Measurements from ENCODE around the gene SETD5.

DNA sequence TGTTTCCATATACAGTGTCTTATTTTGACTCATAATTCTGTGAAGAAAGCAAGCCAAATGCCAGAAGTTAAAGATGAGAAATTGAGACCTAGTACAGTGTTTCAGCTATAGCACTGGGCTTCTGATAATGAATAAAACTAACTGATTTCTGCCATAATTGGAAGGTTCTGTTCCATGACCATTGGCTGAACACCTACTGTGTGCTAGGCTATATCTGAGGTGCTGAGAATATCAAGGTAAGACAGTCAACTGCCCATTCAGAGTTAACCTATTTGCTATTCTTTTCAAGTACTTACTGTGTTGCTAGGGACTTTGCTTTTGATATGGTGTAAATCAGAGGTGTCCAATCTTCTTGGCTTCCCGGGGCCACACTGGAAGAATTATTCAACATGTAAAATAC lies 82.8 kb downstream of the SETD5 start:
- TF ChIP-seq, protein P1, sequence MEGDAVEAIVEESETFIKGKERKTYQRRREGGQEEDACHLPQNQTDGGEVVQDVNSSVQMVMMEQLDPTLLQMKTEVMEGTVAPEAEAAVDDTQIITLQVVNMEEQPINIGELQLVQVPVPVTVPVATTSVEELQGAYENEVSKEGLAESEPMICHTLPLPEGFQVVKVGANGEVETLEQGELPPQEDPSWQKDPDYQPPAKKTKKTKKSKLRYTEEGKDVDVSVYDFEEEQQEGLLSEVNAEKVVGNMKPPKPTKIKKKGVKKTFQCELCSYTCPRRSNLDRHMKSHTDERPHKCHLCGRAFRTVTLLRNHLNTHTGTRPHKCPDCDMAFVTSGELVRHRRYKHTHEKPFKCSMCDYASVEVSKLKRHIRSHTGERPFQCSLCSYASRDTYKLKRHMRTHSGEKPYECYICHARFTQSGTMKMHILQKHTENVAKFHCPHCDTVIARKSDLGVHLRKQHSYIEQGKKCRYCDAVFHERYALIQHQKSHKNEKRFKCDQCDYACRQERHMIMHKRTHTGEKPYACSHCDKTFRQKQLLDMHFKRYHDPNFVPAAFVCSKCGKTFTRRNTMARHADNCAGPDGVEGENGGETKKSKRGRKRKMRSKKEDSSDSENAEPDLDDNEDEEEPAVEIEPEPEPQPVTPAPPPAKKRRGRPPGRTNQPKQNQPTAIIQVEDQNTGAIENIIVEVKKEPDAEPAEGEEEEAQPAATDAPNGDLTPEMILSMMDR (conservative IDR thresholded peaks at IDR 0.05; ENCODE audit: low read depth, low read length): no peak
- TF ChIP-seq EZH2 (IDR thresholded peaks at IDR 0.05; ENCODE audit: low read length, unreplicated experiment) (no peak), EZH2phosphoT487 (IDR thresholded peaks at IDR 0.05; ENCODE audit: borderline replicate concordance, low read length) (no peak)

All from PC-3 (cell line).